ENCODE data around the gene PFDN1.
"Not testable (repeated sequence)": the region's sequence is repeated elsewhere in the genome, so short reads cannot be mapped to it uniquely, and the experiment has no call there.

The PFDN1 gene

DNA sequence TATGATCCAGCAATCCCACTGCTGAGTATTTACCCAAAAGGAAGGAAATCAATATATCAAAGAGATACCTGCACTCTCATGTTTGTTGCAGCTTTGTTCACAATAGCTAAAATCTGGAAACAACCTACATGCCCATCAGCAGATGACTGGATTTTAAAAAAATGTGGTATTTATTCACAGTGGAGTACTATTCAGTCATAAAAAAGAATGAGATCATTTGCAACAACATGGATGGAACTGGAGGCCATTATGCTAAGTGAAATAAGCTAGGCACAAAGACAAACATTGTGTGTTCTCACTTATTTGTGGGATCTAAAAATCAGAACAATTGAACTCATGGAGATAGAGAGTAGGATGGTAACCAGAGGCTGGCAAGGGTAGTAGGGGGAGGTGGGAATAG is 94.8 kb downstream of the PFDN1 start:
- DNase-seq (ENCODE audit: low read depth): no peak

- no peak for DNase-seq (ENCODE audit: low read depth)
Measured at GRCh38 chr5:140207250-140207964, 95.5 kb downstream of the PFDN1 start.

DNA sequence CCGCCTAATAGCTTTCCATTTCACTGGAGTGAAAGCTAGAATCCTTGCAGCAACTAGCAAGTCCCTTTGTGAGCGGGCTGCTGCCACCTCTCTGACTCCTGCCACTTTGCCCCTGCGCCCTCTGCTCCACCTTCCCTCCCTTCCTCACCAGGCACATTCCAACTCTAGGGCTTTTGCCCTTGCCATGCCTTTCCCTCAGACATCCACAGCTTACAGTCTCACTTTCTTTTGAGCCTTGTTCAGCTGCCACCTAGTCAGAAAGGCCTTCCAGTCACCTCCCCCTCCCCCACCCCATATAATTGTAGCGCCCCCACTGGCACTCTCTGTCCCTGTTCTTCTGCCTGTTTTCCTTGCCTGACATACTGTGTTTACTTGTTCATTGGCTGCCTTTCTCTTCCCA is 96.9 kb downstream of the PFDN1 start:
- DNase-seq (ENCODE audit: low read depth): no peak

DNA sequence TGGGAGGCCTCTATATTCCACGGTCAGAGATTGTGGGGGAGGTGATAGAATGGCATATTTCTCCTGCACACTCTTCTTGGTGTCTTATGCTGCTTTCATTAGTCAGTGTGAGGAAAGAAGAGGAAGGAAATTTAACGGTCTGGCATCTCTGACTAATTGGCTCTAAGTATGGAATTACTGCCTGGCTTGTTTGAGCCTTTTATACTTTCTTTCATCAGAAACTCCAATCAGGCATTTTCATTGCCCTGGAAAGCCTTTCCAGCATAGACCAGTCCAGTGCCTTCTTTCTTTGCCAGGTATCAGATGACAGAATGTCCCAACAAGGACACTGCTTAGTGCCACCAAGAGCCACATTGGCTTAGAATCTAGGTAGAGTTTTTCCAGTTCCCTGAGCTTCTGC is 97.7 kb downstream of the PFDN1 start:
- DNase-seq (ENCODE audit: low read depth): no peak

- DNase-seq (ENCODE audit: low read depth): no peak
Measured at GRCh38 chr5:140202610-140203009, 100.3 kb downstream of the PFDN1 start.

- no peak for DNase-seq (ENCODE audit: low read depth)
Measured at GRCh38 chr5:140202078-140202477, 100.8 kb downstream of the PFDN1 start.

GRCh38 chr5:140198915-140199314 is 104.0 kb downstream of the PFDN1 start:
- DNase-seq (ENCODE audit: low read depth): not testable (repeated sequence)

- DNase-seq (ENCODE audit: low read depth): no peak
Measured at GRCh38 chr5:140197023-140197422, 105.9 kb downstream of the PFDN1 start.

DNA sequence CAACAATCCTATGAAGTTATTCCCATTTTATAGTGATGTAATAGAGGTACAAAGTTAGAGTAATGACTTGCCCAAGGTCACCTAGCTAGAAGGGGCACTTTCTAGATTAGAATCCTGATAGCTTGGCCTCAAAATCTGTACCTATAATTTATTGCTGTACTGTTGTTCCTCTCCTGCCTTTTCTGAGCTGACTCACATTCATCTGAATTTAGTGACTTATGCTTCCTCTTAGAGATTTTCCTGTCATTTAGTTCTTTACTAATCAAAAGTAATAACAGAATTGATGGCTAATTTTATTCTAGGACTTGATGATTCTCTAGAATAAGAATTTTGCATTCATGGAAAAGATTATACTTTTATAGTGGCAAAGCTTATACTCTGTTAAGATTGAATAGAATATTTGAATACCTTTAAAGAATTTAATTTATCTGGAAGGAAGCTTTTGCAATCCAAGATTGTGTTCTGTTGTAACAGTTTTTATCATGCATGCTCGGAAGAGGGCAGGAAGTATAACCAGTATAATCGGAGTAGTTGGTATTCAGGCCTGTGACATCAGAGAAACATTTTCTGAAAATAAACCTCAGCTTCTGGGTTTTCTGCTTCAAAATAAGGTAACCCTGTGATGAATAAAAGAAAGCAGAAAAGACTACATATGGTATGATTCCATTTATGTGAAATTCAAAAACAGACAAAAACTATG is 106.6 kb downstream of the PFDN1 start:
- DNase-seq (ENCODE audit: low read depth): no peak

Data from activated T-cell treated with anti-CD3 and anti-CD28 coated beads for 24 hours (primary cell).